Activated CD4-positive, alpha-beta T cell treated with anti-CD3 and anti-CD28 coated beads, Interleukin-2, amount 10 ng/mL, durations not matched to agents 7 days and 5 days (primary cell): ENCODE measurements around the gene LYPD6. TPM values are rescaled to one million over a fixed set of nuclear protein-coding genes. Genes with fewer than 3 reads are reported as not detected.

Source experiments
- CTCF ChIA-PET: fragments of 350-600 bp; sonication (Branson Sonifier 250); formaldehyde crosslinking; loops from one replicate; lab custom pipeline; 2021; ENCODE audit warnings: antibody characterized with exemption; lab: Charles Lee
- POLR2A ChIA-PET: fragments of 350-600 bp; sonication (Branson Sonifier 250); formaldehyde crosslinking; loops from one replicate; lab custom pipeline; 2021; ENCODE audit warnings: antibody characterized with exemption; lab: Charles Lee
- DNase-seq: peaks from one replicate; pipeline ENCODE4 v3.0.0-alpha.2; 2020
- H3K27ac Mint-ChIP-seq: one replicate; pipeline ENCODE4 v1.8.0; 2021; ENCODE audit warnings: mild to moderate bottlenecking, moderate library complexity, mixed read lengths
- H3K27me3 Mint-ChIP-seq: one replicate; pipeline ENCODE4 v1.8.0; 2021; ENCODE audit warnings: mixed read lengths
- H3K36me3 Mint-ChIP-seq: one replicate; pipeline ENCODE4 v1.8.0; 2021; ENCODE audit warnings: low read depth, mixed read lengths
- H3K4me1 Mint-ChIP-seq: one replicate; pipeline ENCODE4 v1.8.0; 2021; ENCODE audit warnings: mixed read lengths
- H3K4me3 Mint-ChIP-seq: one replicate; pipeline ENCODE4 v1.8.0; 2021; ENCODE audit warnings: mild to moderate bottlenecking, moderate library complexity, mixed read lengths
- H3K9me3 Mint-ChIP-seq: one replicate; pipeline ENCODE4 v1.8.0; 2021; ENCODE audit warnings: mixed read lengths
- total RNA-seq, 2 experiments: library from RNA; stranded (reverse); gene quantifications; one replicate each; pipeline ENCODE4 v1.2.3, GENCODE V29; 2021

LYPD6 gene
- total RNA-seq, 2 experiments from 2014 or later, result not detected

DNA sequence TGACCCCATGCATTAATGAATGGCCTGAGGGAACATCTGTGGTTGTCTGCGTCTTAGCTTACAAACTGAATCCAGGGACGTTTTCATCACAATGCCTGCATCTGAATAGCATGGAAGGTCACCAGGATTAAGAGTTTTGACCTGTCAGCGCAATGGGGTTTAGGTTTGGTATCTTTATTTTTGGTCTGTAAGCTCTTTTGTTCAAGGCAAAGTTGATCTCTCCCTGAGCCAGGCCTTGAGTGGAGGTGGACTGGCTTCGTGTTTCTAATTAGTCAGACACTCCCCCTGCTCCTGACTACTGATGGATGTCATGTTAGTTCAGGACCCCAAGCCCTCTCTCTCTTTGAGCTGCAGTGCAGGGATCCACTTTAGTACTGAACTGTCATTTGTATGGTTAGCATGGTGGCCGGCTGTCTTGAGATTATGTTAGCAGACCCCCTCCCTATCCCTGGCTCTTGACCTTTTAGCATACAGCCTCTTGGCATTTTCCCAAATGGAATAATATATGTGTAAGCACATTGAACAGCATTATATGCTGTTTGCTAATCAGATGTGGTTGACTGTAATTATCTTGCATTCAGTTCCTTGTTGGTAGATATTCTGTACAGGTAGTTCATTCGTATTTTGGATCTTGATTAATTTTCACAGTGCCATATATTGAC lies 59.2 kb downstream of the LYPD6 start:
- Mint-ChIP-seq H3K9me3 (no peaks in the 10 kb centered on the region), H3K36me3 (no peaks in the 10 kb centered on the region), H3K27ac (no peak overlapping the region), H3K4me1 (no peaks in the 10 kb centered on the region), H3K4me3 (no peak overlapping the region), H3K27me3 (no peaks in the 10 kb centered on the region)
- DNase-seq, result no peak
- POLR2A ChIA-PET, result no interaction called here
- CTCF ChIA-PET, result no interaction called here

DNA sequence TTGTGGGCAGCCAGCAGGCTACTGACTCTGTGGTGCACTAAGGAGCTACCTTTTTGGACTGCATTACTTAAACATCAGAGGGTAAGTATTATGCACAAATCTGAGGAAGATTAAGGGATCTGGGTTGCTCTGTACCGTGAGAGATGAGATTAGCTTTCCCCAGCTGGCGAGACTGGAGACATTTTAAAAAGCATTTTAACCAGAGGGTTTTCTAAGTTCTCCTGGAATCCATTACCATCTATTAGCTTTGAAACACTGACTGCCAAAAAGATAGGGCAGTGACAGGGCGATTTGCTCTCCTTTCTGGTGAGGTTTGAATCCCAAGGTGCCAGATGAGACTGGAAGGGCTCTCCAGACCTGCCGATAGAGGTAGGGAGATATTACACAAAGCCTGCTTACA lies 63.2 kb downstream of the LYPD6 start:
- no peak for DNase-seq
- Mint-ChIP-seq H3K4me3 (no peak overlapping the region), H3K27ac (no peak overlapping the region), H3K36me3 (no peaks in the 10 kb centered on the region), H3K27me3 (peaks cover 6% of the 10 kb centered on the region), H3K9me3 (no peaks in the 10 kb centered on the region), H3K4me1 (no peaks in the 10 kb centered on the region)
- ChIA-PET POLR2A (no interaction called here), CTCF (no interaction called here)

DNA sequence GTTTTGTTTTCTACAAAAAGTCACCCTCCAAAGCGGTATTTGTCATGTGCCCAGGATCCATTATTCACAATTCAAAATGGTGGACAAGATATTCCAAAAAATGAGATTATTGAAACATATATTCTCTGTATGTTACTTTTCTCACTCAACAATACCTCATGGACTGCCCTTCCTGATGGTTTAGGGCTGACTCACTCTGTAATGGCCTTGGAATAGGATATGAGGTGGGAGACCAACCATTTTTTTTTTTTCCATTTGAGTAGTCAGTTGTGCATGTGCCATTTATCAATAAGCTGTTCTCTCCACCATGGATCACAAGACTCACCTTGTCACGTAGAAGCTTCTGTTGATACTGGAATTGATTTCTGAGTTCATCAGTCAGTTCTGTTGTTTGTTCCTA lies 64.5 kb downstream of the LYPD6 start:
- DNase-seq, result no peak
- H3K4me3 Mint-ChIP-seq, result no peak overlapping the region
- no peaks in the 10 kb centered on the region for H3K4me1 Mint-ChIP-seq
- no peaks in the 10 kb centered on the region for H3K9me3 Mint-ChIP-seq
- ChIA-PET POLR2A (no interaction called here), CTCF (no interaction called here)
- peaks cover 8% of the 10 kb centered on the region for H3K27me3 Mint-ChIP-seq
- no peaks in the 10 kb centered on the region for H3K36me3 Mint-ChIP-seq
- no peak overlapping the region for H3K27ac Mint-ChIP-seq

DNA sequence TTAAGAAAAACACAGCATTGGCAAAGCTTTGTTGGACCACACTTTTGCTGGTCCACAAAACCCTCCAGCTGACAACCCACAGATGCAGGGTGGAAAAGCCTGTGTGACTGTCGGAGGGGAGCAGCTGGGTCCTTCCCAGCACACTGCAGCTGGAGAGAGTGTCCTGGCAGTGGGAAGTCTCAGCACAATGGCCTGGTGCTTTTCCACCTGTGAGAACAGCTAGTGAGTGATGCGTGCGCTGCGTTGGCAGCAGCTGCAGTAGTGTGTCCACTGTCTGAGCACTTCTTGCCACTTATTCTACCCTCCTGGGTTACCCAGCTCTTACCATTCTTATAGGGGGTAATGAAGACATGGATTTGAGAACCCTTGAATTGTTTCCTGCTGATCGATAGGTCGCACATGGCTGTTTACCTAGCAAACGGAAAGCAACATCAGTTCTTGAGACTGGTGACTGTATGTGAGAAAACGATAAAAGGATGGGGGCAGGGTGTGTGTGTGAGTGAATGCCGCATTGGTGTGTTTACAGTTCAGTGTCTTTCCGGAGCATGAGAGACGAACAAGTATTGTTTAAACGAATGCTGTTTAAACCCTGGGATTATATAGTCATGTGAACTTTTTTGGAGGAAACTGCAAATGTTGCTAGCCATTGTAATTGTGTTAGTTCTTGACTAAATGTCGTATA lies 69.7 kb downstream of the LYPD6 start:
- POLR2A ChIA-PET, result no interaction called here
- Mint-ChIP-seq H3K4me1 (no peaks in the 10 kb centered on the region), H3K27me3 (peaks cover 8% of the 10 kb centered on the region), H3K4me3 (no peak overlapping the region), H3K36me3 (no peaks in the 10 kb centered on the region), H3K9me3 (peaks cover 5% of the 10 kb centered on the region), H3K27ac (no peak overlapping the region)
- CTCF ChIA-PET, result no interaction called here
- no peak for DNase-seq

DNA sequence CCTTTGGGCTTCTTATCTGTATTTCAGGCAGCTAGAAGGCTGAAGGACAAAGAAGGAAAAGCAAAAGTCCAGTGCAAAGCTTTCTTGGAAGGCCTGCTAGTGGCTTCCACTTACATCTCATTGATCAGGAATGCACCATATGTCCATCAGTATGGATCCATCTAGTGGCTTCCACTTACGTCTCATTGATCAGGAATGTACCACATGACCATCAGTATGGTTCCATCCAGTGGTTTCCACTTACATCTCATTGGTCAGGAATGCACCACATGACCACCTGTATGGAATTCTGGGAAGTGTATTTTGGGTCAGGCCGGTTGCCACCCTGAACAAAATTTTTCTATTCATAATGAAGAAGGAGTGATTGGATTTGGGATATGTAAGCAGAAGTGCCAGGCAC lies 70.6 kb downstream of the LYPD6 start:
- Mint-ChIP-seq H3K27ac (no peak overlapping the region), H3K4me1 (no peaks in the 10 kb centered on the region), H3K36me3 (no peaks in the 10 kb centered on the region), H3K4me3 (no peak overlapping the region), H3K27me3 (peaks cover 8% of the 10 kb centered on the region), H3K9me3 (peaks cover 5% of the 10 kb centered on the region)
- no peak for DNase-seq
- CTCF ChIA-PET, result no interaction called here
- POLR2A ChIA-PET, result no interaction called here

DNA sequence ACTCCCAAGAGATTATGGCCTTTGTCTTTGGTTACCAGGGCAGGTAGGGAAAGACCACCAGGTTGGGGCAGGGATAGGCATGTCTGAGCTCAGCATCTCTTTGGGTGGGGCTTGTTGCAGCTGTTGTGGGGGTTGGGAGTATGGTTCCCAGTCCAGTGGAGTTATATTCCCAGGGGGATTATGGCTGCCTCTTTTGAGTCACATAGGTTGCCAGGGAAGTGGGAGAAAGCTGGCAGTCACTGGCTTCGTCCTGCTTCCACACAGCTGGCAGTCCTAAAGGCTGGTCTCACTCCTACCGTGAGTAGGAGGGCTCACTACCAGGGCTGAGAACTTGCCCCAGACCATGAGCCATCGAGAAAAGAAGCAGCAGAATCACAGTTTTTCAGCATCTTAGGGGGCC lies 79.1 kb downstream of the LYPD6 start:
- Mint-ChIP-seq H3K4me1 (no peaks in the 10 kb centered on the region), H3K27me3 (no peaks in the 10 kb centered on the region), H3K27ac (no peak overlapping the region), H3K36me3 (no peaks in the 10 kb centered on the region), H3K4me3 (no peak overlapping the region), H3K9me3 (no peaks in the 10 kb centered on the region)
- DNase-seq, result no peak
- ChIA-PET POLR2A (no interaction called here), CTCF (no interaction called here)

DNA sequence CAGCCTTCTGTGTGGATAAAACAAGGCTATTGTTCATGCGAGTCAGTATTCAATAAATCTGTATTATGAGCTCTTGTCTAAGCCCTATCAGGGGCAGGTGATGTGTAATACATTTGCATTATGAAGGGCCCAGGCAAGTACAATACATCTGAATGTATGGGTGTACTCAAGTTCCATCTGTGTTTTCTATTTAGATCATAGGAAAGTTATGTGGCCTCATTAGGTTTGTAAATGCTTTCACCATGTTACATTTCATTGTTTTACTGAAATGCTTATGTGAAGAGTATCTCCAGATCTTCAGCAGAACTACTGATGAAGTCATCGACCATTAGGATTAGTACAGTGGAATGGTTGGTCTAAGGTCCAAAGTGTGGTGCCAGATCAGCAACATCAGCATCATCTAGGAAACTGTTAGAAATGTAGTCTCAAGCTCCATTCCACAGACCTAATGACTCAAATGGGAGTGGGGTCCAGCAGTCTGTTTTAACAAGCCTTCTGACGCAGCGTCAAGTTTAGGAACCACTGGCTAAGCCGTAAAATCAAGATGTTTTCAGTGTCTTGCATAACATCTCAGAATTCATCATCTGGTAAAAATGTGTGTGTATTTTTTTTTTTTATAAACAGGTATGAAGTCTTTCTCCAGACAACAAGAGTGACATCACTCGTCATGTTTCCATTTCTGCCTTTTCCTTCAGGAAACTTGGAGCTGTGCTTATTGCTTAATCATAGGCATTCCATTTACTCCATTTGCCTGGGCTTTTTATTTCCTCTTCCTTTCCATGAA lies 80.5 kb downstream of the LYPD6 start:
- no peak for DNase-seq
- Mint-ChIP-seq H3K27me3 (no peaks in the 10 kb centered on the region), H3K9me3 (no peaks in the 10 kb centered on the region), H3K36me3 (no peaks in the 10 kb centered on the region), H3K4me3 (no peak overlapping the region), H3K4me1 (no peaks in the 10 kb centered on the region), H3K27ac (no peak overlapping the region)
- POLR2A ChIA-PET, result no interaction called here
- CTCF ChIA-PET, result interaction anchor here (0.6 to 0.7 kb wide), 2 partner anchors 57 to 423 kb away, joined by 3 to 7 read pairs; no protein-coding TSS in a partner anchor

DNA sequence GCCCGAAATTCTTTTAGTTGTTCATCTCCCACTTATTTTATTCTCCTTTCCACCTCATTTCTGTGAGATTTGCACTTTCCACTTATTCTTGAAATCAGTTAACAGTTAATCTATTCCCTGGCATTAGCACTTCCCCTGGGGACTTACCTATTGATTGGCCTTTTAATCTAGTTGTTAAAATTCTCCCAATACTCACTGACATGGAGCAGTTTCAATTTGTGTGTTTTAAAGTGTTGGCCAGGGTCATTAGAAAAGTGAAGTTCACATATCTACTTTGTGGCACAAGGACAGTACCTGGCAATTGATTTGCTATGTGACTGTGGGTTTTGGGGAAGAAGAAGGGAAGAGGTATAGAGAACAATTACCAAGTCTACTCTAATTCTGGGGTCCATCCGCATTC lies 83.1 kb downstream of the LYPD6 start:
- no peak overlapping the region for H3K27ac Mint-ChIP-seq
- no peaks in the 10 kb centered on the region for H3K36me3 Mint-ChIP-seq
- ChIA-PET CTCF (no interaction called here), POLR2A (no interaction called here)
- H3K9me3 Mint-ChIP-seq, result no peaks in the 10 kb centered on the region
- no peaks in the 10 kb centered on the region for H3K4me1 Mint-ChIP-seq
- H3K27me3 Mint-ChIP-seq, result no peaks in the 10 kb centered on the region
- no peak for DNase-seq
- H3K4me3 Mint-ChIP-seq, result no peak overlapping the region

DNA sequence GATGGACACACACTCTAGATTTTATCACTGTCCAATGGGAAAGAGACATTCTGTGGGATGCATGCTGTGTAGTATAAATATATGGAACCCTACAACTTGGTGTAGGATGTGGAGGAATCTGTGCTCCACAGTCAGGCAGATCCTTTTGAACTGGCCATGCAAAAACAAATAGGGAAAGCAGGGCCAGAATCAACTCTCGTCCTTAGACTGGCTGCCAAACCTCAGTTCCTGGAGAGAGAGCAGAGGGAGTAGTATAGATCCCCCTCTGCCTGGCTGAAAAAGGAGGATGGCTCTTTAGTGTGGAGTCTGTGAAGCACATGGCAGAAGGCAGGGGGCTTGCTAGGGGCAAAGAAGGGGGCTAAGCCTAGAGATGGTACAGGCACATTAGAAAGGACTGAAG lies 84.7 kb downstream of the LYPD6 start:
- DNase-seq, result no peak
- ChIA-PET POLR2A (no interaction called here), CTCF (no interaction called here)
- Mint-ChIP-seq H3K4me1 (no peaks in the 10 kb centered on the region), H3K9me3 (no peaks in the 10 kb centered on the region), H3K27ac (no peak overlapping the region), H3K36me3 (no peaks in the 10 kb centered on the region), H3K4me3 (no peak overlapping the region), H3K27me3 (no peaks in the 10 kb centered on the region)

DNA sequence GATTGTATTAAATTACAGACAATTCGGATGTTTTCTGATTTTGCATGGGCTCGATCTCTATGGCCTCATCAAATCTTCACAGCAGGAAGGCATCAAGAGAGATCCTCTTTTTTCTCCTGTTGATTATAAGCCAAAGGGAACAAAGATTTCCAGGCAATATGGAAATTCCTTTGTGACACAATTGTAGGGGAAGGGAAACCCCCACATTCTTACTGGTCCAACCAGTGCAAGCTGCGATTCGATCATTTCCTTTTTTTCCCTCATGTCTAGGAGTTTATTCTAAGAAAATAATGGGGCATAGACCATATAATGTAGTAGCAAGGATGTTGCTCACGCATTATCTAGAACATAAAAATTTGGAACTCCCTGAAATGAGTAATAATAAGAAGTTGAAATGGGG lies 87.7 kb downstream of the LYPD6 start:
- Mint-ChIP-seq H3K27ac (no peak overlapping the region), H3K4me1 (no peaks in the 10 kb centered on the region)
- POLR2A ChIA-PET, result no interaction called here

DNA sequence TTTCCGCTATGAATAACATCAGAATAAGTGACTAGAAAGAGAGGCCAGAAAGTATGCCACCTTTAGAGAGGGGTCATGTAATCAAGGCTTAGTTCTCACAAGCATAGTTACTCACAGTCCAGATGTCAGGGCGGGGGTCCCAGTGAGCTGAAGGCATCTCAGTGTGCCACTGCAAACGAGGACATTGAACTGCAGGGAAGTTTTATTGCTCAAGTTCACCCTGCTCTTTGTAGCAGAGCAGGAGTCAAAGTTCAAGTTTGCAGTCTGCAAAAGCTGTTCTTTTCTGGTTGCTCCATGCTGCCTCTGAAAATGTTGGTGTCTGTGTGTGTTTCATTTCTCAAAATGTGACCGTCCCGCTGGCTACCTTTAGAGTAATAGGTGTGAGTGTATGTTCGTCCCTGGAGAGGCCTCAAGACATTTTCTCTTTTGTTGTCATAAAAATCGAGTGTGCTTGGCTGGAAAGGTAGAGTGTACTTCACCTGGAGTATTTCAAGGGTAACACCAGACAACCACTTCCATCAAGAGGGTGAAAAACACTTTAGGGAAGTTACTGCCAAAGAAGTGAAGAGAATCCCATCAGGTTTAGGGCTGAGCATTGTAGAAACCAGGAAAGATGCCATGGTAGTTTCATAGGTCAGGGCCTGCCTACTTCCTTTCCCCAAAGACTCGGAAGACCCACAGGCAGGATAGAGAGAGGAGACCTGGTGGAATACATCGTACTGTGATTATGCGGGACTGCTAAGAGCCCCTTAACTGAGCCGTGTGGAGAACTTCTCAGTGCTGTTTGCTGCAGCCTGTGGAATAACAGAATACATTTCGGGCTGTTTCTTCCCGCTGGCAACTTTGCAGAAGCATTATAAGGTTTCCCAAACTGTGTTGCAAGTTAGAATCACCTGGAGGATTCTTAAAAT lies 89.9 kb downstream of the LYPD6 start:
- DNase-seq, result no peak
- no peaks in the 10 kb centered on the region for H3K27me3 Mint-ChIP-seq
- H3K9me3 Mint-ChIP-seq, result no peaks in the 10 kb centered on the region
- CTCF ChIA-PET, result no interaction called here
- no peaks in the 10 kb centered on the region for H3K36me3 Mint-ChIP-seq
- H3K4me3 Mint-ChIP-seq, result no peak overlapping the region
- H3K4me1 Mint-ChIP-seq, result no peaks in the 10 kb centered on the region
- POLR2A ChIA-PET, result no interaction called here
- H3K27ac Mint-ChIP-seq, result no peak overlapping the region

More for the DNA sequence above, 87.7 kb downstream of the LYPD6 start:
- CTCF ChIA-PET, result no interaction called here
- Mint-ChIP-seq H3K27me3 (no peaks in the 10 kb centered on the region), H3K4me3 (no peak overlapping the region), H3K36me3 (no peaks in the 10 kb centered on the region), H3K9me3 (no peaks in the 10 kb centered on the region)
- DNase-seq, result no peak

DNA sequence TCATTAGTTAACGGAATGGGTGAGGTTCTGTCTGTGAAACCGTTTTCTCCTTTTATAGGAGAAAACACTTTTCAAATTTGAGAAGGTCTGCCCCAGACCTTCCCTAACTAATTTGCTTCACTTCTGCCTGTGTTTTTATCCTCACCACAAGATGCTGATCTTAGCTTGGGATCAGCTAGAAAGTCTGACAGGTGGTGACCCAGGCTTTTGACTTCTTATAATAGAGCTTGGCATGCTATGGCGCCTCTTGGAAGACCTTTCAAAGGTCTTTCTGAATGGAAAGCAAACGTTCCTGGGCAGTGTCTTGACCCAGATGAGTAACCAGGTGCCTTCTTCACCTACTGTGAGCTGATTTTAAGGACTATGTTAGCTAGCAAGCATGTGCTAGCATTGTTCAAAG lies 91.4 kb downstream of the LYPD6 start:
- no peak for DNase-seq
- Mint-ChIP-seq H3K27ac (no peak overlapping the region), H3K36me3 (no peaks in the 10 kb centered on the region), H3K4me1 (no peaks in the 10 kb centered on the region), H3K27me3 (peaks cover 4% of the 10 kb centered on the region), H3K4me3 (no peak overlapping the region), H3K9me3 (no peaks in the 10 kb centered on the region)
- POLR2A ChIA-PET, result no interaction called here
- CTCF ChIA-PET, result no interaction called here
